GM19025 (cell line): Measurements from ENCODE around the gene MYOZ2.

Source experiments
- ATAC-seq: cut with Tn5 transposase; IDR thresholded peaks from one replicate; pipeline ENCODE4 v1.9.1; 2021; ENCODE audit warnings: mild to moderate bottlenecking, low read depth, moderate library complexity; ENCODE audit not compliant: unreplicated experiment

The MYOZ2 gene

GRCh38 chr4:119233191-119233590 is 97.6 kb downstream of the MYOZ2 start:
- no peak for ATAC-seq

DNA sequence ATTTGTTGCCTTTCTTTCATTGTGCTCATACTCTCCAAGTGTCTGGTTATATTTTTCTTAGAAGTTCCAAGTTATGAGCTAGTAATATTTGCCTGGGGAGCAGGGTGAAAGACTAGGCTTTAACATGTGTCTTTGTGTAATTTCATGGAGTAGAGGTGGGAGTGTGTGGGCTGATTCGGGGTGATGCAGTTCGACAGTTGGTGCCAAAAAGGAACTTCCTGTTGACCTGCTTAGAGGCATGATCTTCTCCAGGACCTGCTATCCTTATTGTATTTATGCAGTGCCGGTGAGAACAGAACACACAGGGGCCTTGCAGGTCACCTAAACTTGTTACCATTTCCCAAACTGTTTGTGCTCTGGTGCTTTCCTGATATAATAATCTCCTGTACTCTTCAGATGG is 98.1 kb downstream of the MYOZ2 start:
- no peak for ATAC-seq

GRCh38 chr4:119237201-119237600 is 101.6 kb downstream of the MYOZ2 start:
- no peak for ATAC-seq
